Measurements from ENCODE around the gene PRKAG2.
A peak's percentile ranks its signal among the peaks of the same experiment; 100 is the strongest.

PRKAG2 gene

GRCh38 chr7:151694828-151695580 lies 181.9 kb downstream of the PRKAG2 start:
- peak overlapping the region; percentile 91 for H3K27ac ChIP-seq
- no peak; the same call in 1 of the 2 replicates for TF ChIP-seq CTCF (conservative IDR thresholded peaks at IDR 0.05)

- peak overlapping the region; percentile 91 for H3K27ac ChIP-seq
- TF ChIP-seq CTCF (conservative IDR thresholded peaks at IDR 0.05), result no peak
Measured at GRCh38 chr7:151694441-151694827, 182.5 kb downstream of the PRKAG2 start.

GRCh38 chr7:151693140-151693539 lies 183.8 kb downstream of the PRKAG2 start:
- TF ChIP-seq CTCF (conservative IDR thresholded peaks at IDR 0.05), result no peak
- no peak overlapping the region for H3K27ac ChIP-seq

- H3K27ac ChIP-seq, result no peak overlapping the region
- TF ChIP-seq CTCF (conservative IDR thresholded peaks at IDR 0.05), result no peak
Measured at GRCh38 chr7:151692721-151693120, 184.2 kb downstream of the PRKAG2 start.

GRCh38 chr7:151691449-151691848 lies 185.5 kb downstream of the PRKAG2 start:
- no peak for TF ChIP-seq CTCF (conservative IDR thresholded peaks at IDR 0.05)
- H3K27ac ChIP-seq, result no peak overlapping the region

GRCh38 chr7:151690606-151691005 lies 186.3 kb downstream of the PRKAG2 start:
- no peak for TF ChIP-seq CTCF (conservative IDR thresholded peaks at IDR 0.05)
- H3K27ac ChIP-seq, result no peak overlapping the region

- H3K27ac ChIP-seq, result no peak overlapping the region
- TF ChIP-seq CTCF (conservative IDR thresholded peaks at IDR 0.05), result no peak
Measured at GRCh38 chr7:151689196-151689971, 187.5 kb downstream of the PRKAG2 start.

Data from VCaP (cell line).